ENCODE results near the gene ZDHHC24. TPM values are rescaled to one million over a fixed set of nuclear protein-coding genes. Genes with fewer than 3 reads are reported as not detected.

Gene ZDHHC24
- total RNA-seq, 1 donor from 2014 or later: 26.2 TPM

- no peak for DNase-seq
Measured at GRCh38 chr11:66493130-66493529, 52.7 kb downstream of the ZDHHC24 start.

- no peak for DNase-seq
Measured at GRCh38 chr11:66492161-66492865, 53.5 kb downstream of the ZDHHC24 start.

GRCh38 chr11:66491315-66491935, 54.4 kb downstream of the ZDHHC24 start:
- DNase-seq: no peak

GRCh38 chr11:66489636-66490035, 56.2 kb downstream of the ZDHHC24 start:
- DNase-seq: no peak

- no peak for DNase-seq
Measured at GRCh38 chr11:66488957-66489356, 56.9 kb downstream of the ZDHHC24 start.

- DNase-seq: no peak
Measured at GRCh38 chr11:66484806-66485380, 61.0 kb downstream of the ZDHHC24 start.

GRCh38 chr11:66480117-66480938, 65.5 kb downstream of the ZDHHC24 start, which contains the start of gene DPP3:
TSS of gene DPP3 (plus strand) at chr11:66480434. CDS start at chr11:66482201, 1,767 bp downstream.
- peak; percentile 98 for DNase-seq

GRCh38 chr11:66479394-66480116, 66.3 kb downstream of the ZDHHC24 start:
- peak; percentile 36 for DNase-seq

GRCh38 chr11:66478729-66479393, 67.0 kb downstream of the ZDHHC24 start:
- peak; percentile 44 for DNase-seq

- no peak for DNase-seq
Measured at GRCh38 chr11:66477263-66478201, 68.3 kb downstream of the ZDHHC24 start.

GRCh38 chr11:66476841-66477251, 69.0 kb downstream of the ZDHHC24 start:
- DNase-seq: no peak

- DNase-seq: no peak
Measured at GRCh38 chr11:66476173-66476840, 69.5 kb downstream of the ZDHHC24 start.

- DNase-seq: no peak
Measured at GRCh38 chr11:66475349-66476172, 70.3 kb downstream of the ZDHHC24 start.

GRCh38 chr11:66473608-66474515, 72.0 kb downstream of the ZDHHC24 start:
- DNase-seq: no peak

- DNase-seq: no peak
Measured at GRCh38 chr11:66473167-66473566, 72.7 kb downstream of the ZDHHC24 start.

- DNase-seq: no peak
Measured at GRCh38 chr11:66472054-66472453, 73.8 kb downstream of the ZDHHC24 start.

- DNase-seq: no peak
Measured at GRCh38 chr11:66471142-66471541, 74.7 kb downstream of the ZDHHC24 start.

Measured in dermis blood vessel endothelial cell (primary cell).